ENCODE data around the gene CDC42EP1.

CDC42EP1 gene

DNA sequence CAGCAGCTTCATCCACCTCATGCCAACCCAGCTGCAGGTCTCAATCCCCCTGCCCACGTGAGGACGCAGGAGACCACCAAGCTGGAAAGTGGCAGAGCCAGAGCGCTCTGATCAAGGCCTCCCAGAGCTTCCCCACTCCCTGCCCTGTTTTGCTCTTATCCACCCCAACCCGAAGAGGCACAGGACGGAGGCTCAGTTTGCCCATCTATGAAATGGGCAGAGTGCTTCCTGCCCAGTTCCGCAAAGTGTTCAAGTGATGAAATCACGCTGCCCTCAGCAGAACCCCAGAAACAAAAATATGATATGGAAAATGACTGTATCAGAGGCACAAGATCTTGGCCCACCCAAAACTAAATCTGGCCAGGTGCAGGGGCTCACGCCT, 11.7 kb downstream of the CDC42EP1 start:
- no peak for TF ChIP-seq ELF4 (IDR thresholded peaks at IDR 0.05)
- no peak for TF ChIP-seq SUZ12 (IDR thresholded peaks at IDR 0.05)
- TF ChIP-seq ARNT (IDR thresholded peaks at IDR 0.05): no peak
- no peak for TF ChIP-seq BHLHE40 (IDR thresholded peaks at IDR 0.05; ENCODE audit: borderline replicate concordance)
- TF ChIP-seq SP1 (IDR thresholded peaks at IDR 0.05): no peak
- TF ChIP-seq LEF1 (IDR thresholded peaks at IDR 0.05; ENCODE audit: borderline replicate concordance): no peak
- TF ChIP-seq, protein P1, sequence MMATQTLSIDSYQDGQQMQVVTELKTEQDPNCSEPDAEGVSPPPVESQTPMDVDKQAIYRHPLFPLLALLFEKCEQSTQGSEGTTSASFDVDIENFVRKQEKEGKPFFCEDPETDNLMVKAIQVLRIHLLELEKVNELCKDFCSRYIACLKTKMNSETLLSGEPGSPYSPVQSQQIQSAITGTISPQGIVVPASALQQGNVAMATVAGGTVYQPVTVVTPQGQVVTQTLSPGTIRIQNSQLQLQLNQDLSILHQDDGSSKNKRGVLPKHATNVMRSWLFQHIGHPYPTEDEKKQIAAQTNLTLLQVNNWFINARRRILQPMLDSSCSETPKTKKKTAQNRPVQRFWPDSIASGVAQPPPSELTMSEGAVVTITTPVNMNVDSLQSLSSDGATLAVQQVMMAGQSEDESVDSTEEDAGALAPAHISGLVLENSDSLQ (IDR thresholded peaks at IDR 0.05): no peak
- TF ChIP-seq ZNF384 (IDR thresholded peaks at IDR 0.05): no peak
- TF ChIP-seq HDGF (IDR thresholded peaks at IDR 0.05; ENCODE audit: borderline replicate concordance): no peak
- TF ChIP-seq CTBP1 (IDR thresholded peaks at IDR 0.05; ENCODE audit: borderline replicate concordance): no peak
- no peak for TF ChIP-seq L3MBTL2 (conservative IDR thresholded peaks at IDR 0.05)
- no peak for TF ChIP-seq FOXM1 (IDR thresholded peaks at IDR 0.05; ENCODE audit: borderline replicate concordance)
- DNase-seq (ENCODE audit: extremely low spot score): no peak
- ChIA-PET POLR2A (interaction anchor here (1.5 to 1.9 kb wide), 2 partner anchors 10 to 21 kb away, joined by 4 to 9 read pairs; no protein-coding TSS in a partner anchor), CTCF (interaction anchor here (1.8 kb wide), 1 partner anchor 35 kb away, joined by 6 read pairs; no protein-coding TSS in a partner anchor)

DNA sequence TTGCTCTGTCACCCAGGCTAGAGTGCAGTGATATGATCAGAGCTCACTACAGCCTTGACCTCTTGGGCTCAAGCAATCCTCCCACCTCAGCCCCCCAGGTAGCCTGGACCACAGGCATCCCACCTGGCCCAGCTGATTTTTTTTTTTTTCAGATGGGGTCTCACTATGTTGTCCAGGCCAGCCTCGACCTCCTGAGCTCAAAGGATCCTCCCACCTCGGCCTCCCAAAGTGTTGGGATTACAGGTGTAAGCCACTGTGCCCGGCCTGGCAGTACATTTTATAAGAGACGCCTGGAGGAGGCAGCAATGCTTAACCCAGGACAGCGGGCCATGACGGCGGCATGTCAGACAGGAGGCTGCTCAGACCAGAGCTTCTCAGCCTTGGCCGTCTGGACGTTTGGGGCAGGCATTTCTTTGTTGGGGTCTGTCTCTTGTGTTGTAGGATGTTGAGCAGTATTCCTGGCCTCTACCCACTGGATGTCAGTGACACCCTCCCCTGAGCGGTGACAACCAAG, 15.3 kb downstream of the CDC42EP1 start:
- CTCF ChIA-PET: interaction anchor here (0.6 kb wide), 1 partner anchor 82 kb away, joined by 3 read pairs; no protein-coding TSS in a partner anchor
- POLR2A ChIA-PET: interaction anchor here (1.6 kb wide), 1 partner anchor 14 kb away, joined by 5 read pairs; no protein-coding TSS in a partner anchor
- TF ChIP-seq FOXK2 (IDR thresholded peaks at IDR 0.05): no peak
- TF ChIP-seq, protein P1 (IDR thresholded peaks at IDR 0.05): no peak
- no peak for TF ChIP-seq SP1 (IDR thresholded peaks at IDR 0.05)
- no peak for TF ChIP-seq SUZ12 (IDR thresholded peaks at IDR 0.05)
- no peak for TF ChIP-seq TARDBP (IDR thresholded peaks at IDR 0.05)
- no peak for TF ChIP-seq LEF1 (IDR thresholded peaks at IDR 0.05; ENCODE audit: borderline replicate concordance)
- DNase-seq (ENCODE audit: extremely low spot score): no peak

DNA sequence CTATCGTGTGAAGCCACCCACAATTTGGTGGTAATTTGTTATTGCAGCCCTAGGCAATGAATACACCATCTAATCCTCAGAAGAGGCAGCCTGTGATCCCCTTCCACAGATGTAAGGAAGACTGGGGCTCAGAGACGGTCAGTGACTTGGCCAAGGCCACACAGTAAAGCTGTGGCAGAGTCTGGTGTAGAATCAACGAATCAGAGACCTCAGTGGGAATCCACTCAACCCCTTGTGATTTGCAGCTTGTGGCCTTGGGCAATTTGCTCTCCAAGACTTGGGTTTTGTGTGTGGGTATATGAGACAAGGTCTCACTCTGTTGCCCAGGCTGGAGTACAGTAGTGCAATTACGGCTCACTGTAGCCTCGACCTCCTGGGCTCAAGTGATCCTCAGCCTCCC, 17.7 kb downstream of the CDC42EP1 start:
- POLR2A ChIA-PET: no interaction called here
- no peak for DNase-seq (ENCODE audit: extremely low spot score)
- CTCF ChIA-PET: interaction anchor here (1.4 kb wide), 1 partner anchor 11 kb away, joined by 4 read pairs; no protein-coding TSS in a partner anchor
- TF ChIP-seq, protein P1 (IDR thresholded peaks at IDR 0.05): no peak
- TF ChIP-seq FOXK2 (IDR thresholded peaks at IDR 0.05) (no peak), TARDBP (IDR thresholded peaks at IDR 0.05) (no peak)

DNA sequence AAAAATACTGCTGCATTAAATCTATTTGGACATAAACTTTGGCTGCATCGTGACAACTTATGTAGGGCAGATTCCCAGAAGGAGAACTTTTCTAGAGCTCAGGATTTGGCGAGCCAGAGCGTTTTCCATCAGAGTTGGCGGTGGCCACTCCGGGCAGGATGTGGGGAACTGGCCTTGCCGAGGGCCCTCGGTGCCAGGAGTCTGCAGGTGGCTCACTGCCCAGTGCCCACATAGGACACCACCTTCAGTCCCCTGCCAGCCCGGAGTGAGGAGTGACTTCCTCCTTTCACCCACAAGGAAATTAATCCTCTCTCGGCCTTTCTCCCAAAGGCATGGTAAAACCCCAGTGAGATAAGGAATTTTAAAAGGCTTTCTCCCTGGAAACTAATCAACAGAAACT, 21.2 kb downstream of the CDC42EP1 start:
- TF ChIP-seq ELF4 (IDR thresholded peaks at IDR 0.05) (no peak), FOXK2 (IDR thresholded peaks at IDR 0.05) (no peak), SUZ12 (IDR thresholded peaks at IDR 0.05) (no peak), ZNF384 (IDR thresholded peaks at IDR 0.05) (no peak), FOXM1 (IDR thresholded peaks at IDR 0.05; ENCODE audit: borderline replicate concordance) (no peak), NFRKB (IDR thresholded peaks at IDR 0.05) (no peak), FOXA1 (IDR thresholded peaks at IDR 0.05) (no peak)
- ChIA-PET POLR2A (interaction anchor here (1.1 kb wide), 1 partner anchor 11 kb away, joined by 3 read pairs; no protein-coding TSS in a partner anchor), CTCF (interaction anchor here (0.6 to 1.3 kb wide), 3 partner anchors 11 to 25 kb away, joined by 3 to 5 read pairs (median 4); no protein-coding TSS in a partner anchor)
- no peak for DNase-seq (ENCODE audit: extremely low spot score)

DNA sequence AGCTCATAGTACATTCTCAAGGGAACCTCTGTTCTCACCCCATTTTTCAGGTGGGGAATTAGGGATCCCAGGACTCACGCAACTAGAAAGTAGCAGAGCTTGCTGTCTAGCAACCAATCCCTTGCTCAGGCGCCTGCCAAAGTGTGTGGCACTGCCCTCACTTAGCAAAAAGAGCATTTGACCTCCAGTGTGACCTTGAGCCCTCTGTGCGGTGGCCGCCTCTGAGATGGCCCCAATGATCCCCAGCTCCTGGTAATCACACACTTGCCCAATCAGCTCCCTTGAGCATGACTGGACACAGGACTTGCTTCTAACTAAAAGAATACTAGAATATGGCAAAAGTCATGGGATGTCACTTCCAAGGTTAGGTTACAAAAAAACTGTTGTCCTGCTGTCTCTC, 22.2 kb downstream of the CDC42EP1 start:
- DNase-seq (ENCODE audit: extremely low spot score): no peak
- ChIA-PET CTCF (interaction anchor here (1.2 to 1.5 kb wide), 2 partner anchors 10 to 38 kb away, joined by 6 to 7 read pairs; no protein-coding TSS in a partner anchor), POLR2A (no interaction called here)
- TF ChIP-seq ELF4 (IDR thresholded peaks at IDR 0.05): no peak
- no peak for TF ChIP-seq FOXA1 (IDR thresholded peaks at IDR 0.05)
- TF ChIP-seq CTBP1 (IDR thresholded peaks at IDR 0.05; ENCODE audit: borderline replicate concordance): no peak
- no peak for TF ChIP-seq SP1 (IDR thresholded peaks at IDR 0.05)
- no peak for TF ChIP-seq FOXM1 (IDR thresholded peaks at IDR 0.05; ENCODE audit: borderline replicate concordance)
- TF ChIP-seq L3MBTL2 (conservative IDR thresholded peaks at IDR 0.05): no peak
- TF ChIP-seq BHLHE40 (IDR thresholded peaks at IDR 0.05; ENCODE audit: borderline replicate concordance): no peak
- no peak for TF ChIP-seq LEF1 (IDR thresholded peaks at IDR 0.05; ENCODE audit: borderline replicate concordance)
- TF ChIP-seq TARDBP (IDR thresholded peaks at IDR 0.05): no peak
- TF ChIP-seq NFRKB (IDR thresholded peaks at IDR 0.05): no peak
- TF ChIP-seq, protein P1 (IDR thresholded peaks at IDR 0.05): no peak
- TF ChIP-seq ZNF384 (IDR thresholded peaks at IDR 0.05): no peak

DNA sequence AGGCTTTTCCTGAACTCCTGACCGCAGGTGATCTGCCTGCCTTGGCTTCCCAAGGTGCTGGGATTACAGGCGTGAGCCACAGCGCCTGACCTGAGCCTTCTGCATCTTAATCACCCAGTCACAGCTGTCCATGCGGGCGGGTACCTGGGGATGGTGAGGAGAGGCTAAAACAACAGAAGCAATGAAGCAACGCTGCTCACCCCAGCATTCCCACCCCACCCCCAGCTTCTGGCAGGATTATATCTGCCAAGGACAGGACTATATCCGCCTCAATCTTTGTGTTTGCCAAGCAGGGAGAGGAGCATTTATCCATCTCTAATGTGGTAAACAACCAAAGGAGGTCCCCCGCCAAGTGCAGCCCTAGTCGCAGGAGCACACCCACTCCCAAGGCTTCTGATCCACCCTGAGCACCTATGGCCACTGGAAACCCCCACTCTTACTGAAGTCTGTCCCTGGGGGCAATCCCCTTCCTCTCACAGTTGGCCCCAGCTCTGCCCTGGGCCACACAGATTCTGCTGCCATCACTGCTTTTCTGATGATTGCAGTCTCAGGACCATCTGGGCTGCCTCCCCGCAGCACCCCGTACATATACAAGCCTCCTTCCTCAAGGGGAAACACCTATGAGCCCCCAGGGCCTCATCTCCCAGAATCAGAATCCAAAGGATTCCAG, 28.4 kb downstream of the CDC42EP1 start:
- TF ChIP-seq SUZ12 (IDR thresholded peaks at IDR 0.05) (no peak), ARNT (IDR thresholded peaks at IDR 0.05) (no peak), TARDBP (IDR thresholded peaks at IDR 0.05) (no peak), ELF4 (IDR thresholded peaks at IDR 0.05) (no peak), SP1 (IDR thresholded peaks at IDR 0.05) (no peak), NFRKB (IDR thresholded peaks at IDR 0.05) (no peak), L3MBTL2 (conservative IDR thresholded peaks at IDR 0.05) (no peak), FOXM1 (IDR thresholded peaks at IDR 0.05; ENCODE audit: borderline replicate concordance) (no peak), BHLHE40 (IDR thresholded peaks at IDR 0.05; ENCODE audit: borderline replicate concordance) (no peak), HDGF (IDR thresholded peaks at IDR 0.05; ENCODE audit: borderline replicate concordance) (no peak), FOXA1 (IDR thresholded peaks at IDR 0.05) (no peak), LEF1 (IDR thresholded peaks at IDR 0.05; ENCODE audit: borderline replicate concordance) (no peak), ZNF384 (IDR thresholded peaks at IDR 0.05) (no peak), FOXK2 (IDR thresholded peaks at IDR 0.05) (no peak), CTBP1 (IDR thresholded peaks at IDR 0.05; ENCODE audit: borderline replicate concordance) (no peak)
- TF ChIP-seq, protein P1 (IDR thresholded peaks at IDR 0.05): no peak
- POLR2A ChIA-PET: interaction anchor here (1.9 to 2.3 kb wide), 2 partner anchors 19 to 27 kb away, joined by 7 to 8 read pairs; partner anchors contain the start of gene GGA1
- DNase-seq (ENCODE audit: extremely low spot score): no peak
- CTCF ChIA-PET: interaction anchor here (0.7 to 5.2 kb wide), 2 partner anchors 18 to 49 kb away, joined by 3 to 47 read pairs; partner anchors contain the start of gene GGA1
